Measurements from ENCODE around the gene S100A7A.

GRCh38 chr1:153434746-153435455 is 18.6 kb downstream of the S100A7A start:
- TF ChIP-seq, protein P1, sequence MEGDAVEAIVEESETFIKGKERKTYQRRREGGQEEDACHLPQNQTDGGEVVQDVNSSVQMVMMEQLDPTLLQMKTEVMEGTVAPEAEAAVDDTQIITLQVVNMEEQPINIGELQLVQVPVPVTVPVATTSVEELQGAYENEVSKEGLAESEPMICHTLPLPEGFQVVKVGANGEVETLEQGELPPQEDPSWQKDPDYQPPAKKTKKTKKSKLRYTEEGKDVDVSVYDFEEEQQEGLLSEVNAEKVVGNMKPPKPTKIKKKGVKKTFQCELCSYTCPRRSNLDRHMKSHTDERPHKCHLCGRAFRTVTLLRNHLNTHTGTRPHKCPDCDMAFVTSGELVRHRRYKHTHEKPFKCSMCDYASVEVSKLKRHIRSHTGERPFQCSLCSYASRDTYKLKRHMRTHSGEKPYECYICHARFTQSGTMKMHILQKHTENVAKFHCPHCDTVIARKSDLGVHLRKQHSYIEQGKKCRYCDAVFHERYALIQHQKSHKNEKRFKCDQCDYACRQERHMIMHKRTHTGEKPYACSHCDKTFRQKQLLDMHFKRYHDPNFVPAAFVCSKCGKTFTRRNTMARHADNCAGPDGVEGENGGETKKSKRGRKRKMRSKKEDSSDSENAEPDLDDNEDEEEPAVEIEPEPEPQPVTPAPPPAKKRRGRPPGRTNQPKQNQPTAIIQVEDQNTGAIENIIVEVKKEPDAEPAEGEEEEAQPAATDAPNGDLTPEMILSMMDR (IDR thresholded peaks at IDR 0.05): no peak
- no peak for TF ChIP-seq EZH2 (IDR thresholded peaks at IDR 0.05; ENCODE audit: borderline replicate concordance, insufficient read depth, low read depth, low read length, poor library complexity, severe bottlenecking)

Data from B cell (primary cell).